ENCODE data around the gene COL5A1. TPM values are rescaled to one million over a fixed set of nuclear protein-coding genes. Genes with fewer than 3 reads are reported as not detected.

Gene COL5A1
- total and polyA plus RNA-seq, 4 donors, result 12.2 to 169 (median 65.4) TPM

GRCh38 chr9:134809292-134809691 is 167.7 kb downstream of the COL5A1 start:
- ATAC-seq (ENCODE audit: insufficient read depth, low FRiP score) (no peak), DNase-seq (no peak)
- no peak overlapping the region for H3K9ac ChIP-seq (ENCODE audit: insufficient read depth in 1 of 2, low read length in 2 of 2)
- no peaks in the 10 kb centered on the region for H3K27me3 ChIP-seq (ENCODE audit: control insufficient read depth in 3 of 3, insufficient read depth in 3 of 3, low read length in 2 of 3)
- no peak overlapping the region for H3K27ac ChIP-seq (ENCODE audit: low read depth in 1 of 2, low read length in 1 of 2)
- TF ChIP-seq, protein P1, sequence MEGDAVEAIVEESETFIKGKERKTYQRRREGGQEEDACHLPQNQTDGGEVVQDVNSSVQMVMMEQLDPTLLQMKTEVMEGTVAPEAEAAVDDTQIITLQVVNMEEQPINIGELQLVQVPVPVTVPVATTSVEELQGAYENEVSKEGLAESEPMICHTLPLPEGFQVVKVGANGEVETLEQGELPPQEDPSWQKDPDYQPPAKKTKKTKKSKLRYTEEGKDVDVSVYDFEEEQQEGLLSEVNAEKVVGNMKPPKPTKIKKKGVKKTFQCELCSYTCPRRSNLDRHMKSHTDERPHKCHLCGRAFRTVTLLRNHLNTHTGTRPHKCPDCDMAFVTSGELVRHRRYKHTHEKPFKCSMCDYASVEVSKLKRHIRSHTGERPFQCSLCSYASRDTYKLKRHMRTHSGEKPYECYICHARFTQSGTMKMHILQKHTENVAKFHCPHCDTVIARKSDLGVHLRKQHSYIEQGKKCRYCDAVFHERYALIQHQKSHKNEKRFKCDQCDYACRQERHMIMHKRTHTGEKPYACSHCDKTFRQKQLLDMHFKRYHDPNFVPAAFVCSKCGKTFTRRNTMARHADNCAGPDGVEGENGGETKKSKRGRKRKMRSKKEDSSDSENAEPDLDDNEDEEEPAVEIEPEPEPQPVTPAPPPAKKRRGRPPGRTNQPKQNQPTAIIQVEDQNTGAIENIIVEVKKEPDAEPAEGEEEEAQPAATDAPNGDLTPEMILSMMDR (IDR thresholded peaks at IDR 0.05; ENCODE audit: control extremely low read depth, extremely low read depth), result no peak
- H3K4me1 ChIP-seq (ENCODE audit: control insufficient read depth in 5 of 5, insufficient read depth in 5 of 5, low read length in 5 of 5), result peaks cover 0 to 11% (median 5%) of the 10 kb centered on the region in 5 donors
- H3K36me3 ChIP-seq (ENCODE audit: control insufficient read depth in 4 of 4, insufficient read depth in 4 of 4, low read length in 4 of 4), result peaks cover 0 to 41% (median 11%) of the 10 kb centered on the region in 4 donors
- H3K9me3 ChIP-seq (ENCODE audit: control insufficient read depth in 4 of 4, insufficient read depth in 3 of 4, low read length in 3 of 4), result no peaks in the 10 kb centered on the region
- no peak overlapping the region for H3K4me3 ChIP-seq
- WGBS, 2 donors, result 94 to 98% methylated on average over 15 of the region's 15 CpGs

- ATAC-seq (ENCODE audit: insufficient read depth, low FRiP score) (no peak), DNase-seq (no peak)
- no peaks in the 10 kb centered on the region for H3K9me3 ChIP-seq (ENCODE audit: control insufficient read depth in 4 of 4, insufficient read depth in 3 of 4, low read length in 3 of 4)
- peaks cover 0 to 37% (median 10%) of the 10 kb centered on the region in 4 donors for H3K36me3 ChIP-seq (ENCODE audit: control insufficient read depth in 4 of 4, insufficient read depth in 4 of 4, low read length in 4 of 4)
- peaks cover 0 to 11% (median 5%) of the 10 kb centered on the region in 5 donors for H3K4me1 ChIP-seq (ENCODE audit: control insufficient read depth in 5 of 5, insufficient read depth in 5 of 5, low read length in 5 of 5)
- TF ChIP-seq, protein P1 (IDR thresholded peaks at IDR 0.05; ENCODE audit: control extremely low read depth, extremely low read depth), result no peak
- H3K27ac ChIP-seq (ENCODE audit: low read depth in 1 of 2, low read length in 1 of 2), result no peak overlapping the region
- no peaks in the 10 kb centered on the region for H3K27me3 ChIP-seq (ENCODE audit: control insufficient read depth in 3 of 3, insufficient read depth in 3 of 3, low read length in 2 of 3)
- H3K4me3 ChIP-seq, result no peak overlapping the region
- 84 to 93% methylated on average over 10 of the region's 10 CpGs for WGBS, 2 donors
- no peak overlapping the region for H3K9ac ChIP-seq (ENCODE audit: insufficient read depth in 1 of 2, low read length in 2 of 2)
These were observed 168.2 kb downstream of the COL5A1 start for GRCh38 chr9:134809826-134810225.

DNA sequence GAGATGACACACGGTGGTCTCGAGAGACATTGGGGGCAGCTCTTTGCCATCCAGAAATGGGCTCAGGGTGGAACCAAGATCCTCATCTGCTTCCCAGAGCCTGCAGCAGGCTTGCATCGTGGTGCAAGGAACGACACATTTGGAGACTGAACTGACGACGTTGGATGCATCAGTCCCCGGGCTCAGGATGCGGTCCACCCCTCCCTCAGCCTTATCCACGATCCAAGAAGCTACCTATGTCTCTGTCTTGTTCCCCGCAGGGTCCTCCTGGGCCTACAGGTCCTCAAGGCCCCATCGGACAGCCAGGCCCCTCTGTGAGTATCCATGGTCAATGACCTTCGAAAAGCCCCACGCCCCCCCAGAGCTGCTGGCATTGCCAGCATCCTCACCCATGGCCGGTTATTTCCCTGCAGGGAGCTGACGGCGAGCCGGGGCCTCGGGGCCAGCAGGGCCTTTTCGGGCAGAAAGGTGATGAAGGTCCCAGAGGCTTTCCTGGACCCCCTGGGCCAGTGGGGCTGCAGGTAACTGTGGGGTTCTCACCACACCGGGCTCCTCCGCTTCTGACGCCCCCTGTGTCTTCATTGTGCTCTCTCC is 169.6 kb downstream of the COL5A1 start:
- H3K27ac ChIP-seq (ENCODE audit: low read depth in 1 of 2, low read length in 1 of 2), result no peak overlapping the region
- 88 to 92% methylated on average over 22 of the region's 22 CpGs for WGBS, 2 donors

More for the DNA sequence above, 169.6 kb downstream of the COL5A1 start:
- Histone ChIP-seq H3K4me3 (no peak overlapping the region), H3K9me3 (ENCODE audit: control insufficient read depth in 4 of 4, insufficient read depth in 3 of 4, low read length in 3 of 4) (no peaks in the 10 kb centered on the region), H3K9ac (ENCODE audit: insufficient read depth in 1 of 2, low read length in 2 of 2) (no peak overlapping the region), H3K36me3 (ENCODE audit: control insufficient read depth in 4 of 4, insufficient read depth in 4 of 4, low read length in 4 of 4) (peaks cover 0 to 35% (median 12%) of the 10 kb centered on the region in 4 donors), H3K4me1 (ENCODE audit: control insufficient read depth in 5 of 5, insufficient read depth in 5 of 5, low read length in 5 of 5) (peaks cover 0 to 11% (median 5%) of the 10 kb centered on the region in 5 donors), H3K27me3 (ENCODE audit: control insufficient read depth in 3 of 3, insufficient read depth in 3 of 3, low read length in 2 of 3) (no peaks in the 10 kb centered on the region)
- no peak for ATAC-seq (ENCODE audit: insufficient read depth, low FRiP score)
- DNase-seq, result no peak
- TF ChIP-seq, protein P1 (IDR thresholded peaks at IDR 0.05; ENCODE audit: control extremely low read depth, extremely low read depth), result no peak

Measured in lung (tissue), 12 donors.